Uterus (tissue), 2 donors: Measurements from ENCODE around the gene RNF125.

ENCODE experiments used
- POLR2A ChIP-seq, 2 donors: fragments of 450-650 bp; IDR thresholded peaks; one replicate each; pipeline ENCODE4 v1.6.1; 2016; ENCODE audit warnings: antibody characterized with exemption in 2 of 2, mild to moderate bottlenecking in 1 of 2, moderate library complexity in 1 of 2
- TF ChIP-seq, protein P1 (sequence below), 4 experiments: fragments of 200-600 bp in 2 of 4; fragments of 450-650 bp in 2 of 4; sonication (generic) in 2 of 4; IDR thresholded peaks; one replicate each; pipeline ENCODE4 v1.5.1; 2016 to 2019; ENCODE audit warnings: antibody characterized with exemption in 4 of 4, mild to moderate bottlenecking in 2 of 4, moderate library complexity in 1 of 4

DNA sequence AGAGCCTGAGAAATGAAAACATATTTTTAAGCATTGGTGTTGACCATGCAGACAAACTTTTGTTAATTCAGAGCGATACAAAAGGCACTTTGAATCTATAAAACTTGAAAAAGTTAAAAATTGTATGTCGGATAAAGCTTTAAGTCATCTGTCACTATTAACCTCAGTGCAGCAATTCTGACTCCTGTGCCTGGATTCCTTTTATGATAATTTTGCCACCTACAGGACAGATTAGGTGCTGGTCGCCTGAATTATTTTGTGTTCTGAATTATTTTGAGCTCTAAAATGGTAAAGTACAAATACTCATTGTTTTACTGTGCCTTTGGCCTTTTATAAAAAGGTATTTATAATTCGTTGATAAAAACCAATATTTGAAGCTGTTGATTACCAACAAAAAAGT lies 53.7 kb downstream of the RNF125 start:
- TF ChIP-seq, protein P1, sequence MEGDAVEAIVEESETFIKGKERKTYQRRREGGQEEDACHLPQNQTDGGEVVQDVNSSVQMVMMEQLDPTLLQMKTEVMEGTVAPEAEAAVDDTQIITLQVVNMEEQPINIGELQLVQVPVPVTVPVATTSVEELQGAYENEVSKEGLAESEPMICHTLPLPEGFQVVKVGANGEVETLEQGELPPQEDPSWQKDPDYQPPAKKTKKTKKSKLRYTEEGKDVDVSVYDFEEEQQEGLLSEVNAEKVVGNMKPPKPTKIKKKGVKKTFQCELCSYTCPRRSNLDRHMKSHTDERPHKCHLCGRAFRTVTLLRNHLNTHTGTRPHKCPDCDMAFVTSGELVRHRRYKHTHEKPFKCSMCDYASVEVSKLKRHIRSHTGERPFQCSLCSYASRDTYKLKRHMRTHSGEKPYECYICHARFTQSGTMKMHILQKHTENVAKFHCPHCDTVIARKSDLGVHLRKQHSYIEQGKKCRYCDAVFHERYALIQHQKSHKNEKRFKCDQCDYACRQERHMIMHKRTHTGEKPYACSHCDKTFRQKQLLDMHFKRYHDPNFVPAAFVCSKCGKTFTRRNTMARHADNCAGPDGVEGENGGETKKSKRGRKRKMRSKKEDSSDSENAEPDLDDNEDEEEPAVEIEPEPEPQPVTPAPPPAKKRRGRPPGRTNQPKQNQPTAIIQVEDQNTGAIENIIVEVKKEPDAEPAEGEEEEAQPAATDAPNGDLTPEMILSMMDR (IDR thresholded peaks at IDR 0.05): peak in 3 of 4 experiments; percentile 13 to 26 (median 16)
- TF ChIP-seq POLR2A (IDR thresholded peaks at IDR 0.05): no peak
